ENCODE results near the gene ABCA6.
"Not testable (repeated sequence)": the region's sequence is repeated elsewhere in the genome, so short reads cannot be mapped to it uniquely, and the experiment has no call there.

The ABCA6 gene

GRCh38 chr17:69141431-69142174, at the start of gene ABCA6:
Gene ABCA6 (minus strand): TSS chr17:69141895. CDS start chr17:69140703, 1,192 bp downstream.
- peak; percentile 46 for DNase-seq

- DNase-seq = no peak
Observed at GRCh38 chr17:69188796-69189195, 47.1 kb upstream of the ABCA6 start.

GRCh38 chr17:69188064-69188463, 46.4 kb upstream of the ABCA6 start:
- no peak for DNase-seq

GRCh38 chr17:69187294-69187693, 45.6 kb upstream of the ABCA6 start:
- no peak for DNase-seq

GRCh38 chr17:69179227-69179952, 37.7 kb upstream of the ABCA6 start:
- DNase-seq = peak; percentile 55

GRCh38 chr17:69176457-69176795, 34.7 kb upstream of the ABCA6 start:
- peak; percentile 4 for DNase-seq

- DNase-seq = peak; percentile 90
Observed at GRCh38 chr17:69175625-69176456, 34.1 kb upstream of the ABCA6 start.

- no peak for DNase-seq
Observed at GRCh38 chr17:69175262-69175624, 33.5 kb upstream of the ABCA6 start.

GRCh38 chr17:69173118-69173517, 31.4 kb upstream of the ABCA6 start:
- DNase-seq = no peak

GRCh38 chr17:69170377-69170776, 28.7 kb upstream of the ABCA6 start:
- DNase-seq = peak; percentile 69

- not testable (repeated sequence) for DNase-seq
Observed at GRCh38 chr17:69168642-69169041, 26.9 kb upstream of the ABCA6 start.

- no peak for DNase-seq
Observed at GRCh38 chr17:69166957-69167356, 25.3 kb upstream of the ABCA6 start.

GRCh38 chr17:69164206-69164605, 22.5 kb upstream of the ABCA6 start:
- peak; percentile 46 for DNase-seq

- DNase-seq = no peak
Observed at GRCh38 chr17:69159418-69159817, 17.7 kb upstream of the ABCA6 start.

- no peak for DNase-seq
Observed at GRCh38 chr17:69154267-69154666, 12.6 kb upstream of the ABCA6 start.

GRCh38 chr17:69150333-69150732, 8.6 kb upstream of the ABCA6 start:
- no peak for DNase-seq

GRCh38 chr17:69147460-69147859, 5.8 kb upstream of the ABCA6 start:
- no peak for DNase-seq

- DNase-seq = peak; percentile 56
Observed at GRCh38 chr17:69144331-69145255, 2.9 kb upstream of the ABCA6 start.

GRCh38 chr17:69143683-69144231, 2.1 kb upstream of the ABCA6 start:
- no peak for DNase-seq

- peak; percentile 81 for DNase-seq
Observed at GRCh38 chr17:69143151-69143550, 1.5 kb upstream of the ABCA6 start.

- no peak for DNase-seq
Observed at GRCh38 chr17:69142175-69142802, 594 bp upstream of the ABCA6 start.

- no peak for DNase-seq
Observed at GRCh38 chr17:69134112-69134511, 7.6 kb downstream of the ABCA6 start.
